SK-N-SH (cell line): Measurements from ENCODE around the gene OSTF1. TPM values are rescaled to one million over a fixed set of nuclear protein-coding genes. Genes with fewer than 3 reads are reported as not detected.

Experiments used
- CTCF ChIA-PET: fragments of 300-600, 350-600 bp; formaldehyde crosslinking; extraction: SDS; loops from one replicate; lab custom pipeline; 2021; lab: Yijun Ruan, JAX
- POLR2A ChIA-PET: fragments of 350-600 bp; sonication (Branson Sonifier 250); formaldehyde crosslinking; extraction: SDS; loops from one replicate; lab custom pipeline; 2020; ENCODE audit warnings: antibody characterized with exemption, inconsistent platforms; lab: Yijun Ruan, JAX
- DNase-seq: peaks from one replicate; pipeline ENCODE4 v3.0.0; 2012
- H2AFZ ChIP-seq: fragments of 200-600 bp; sonication (generic); 2 replicates; pipeline ENCODE4 v1.8.1; 2016; ENCODE audit warnings: antibody characterized with exemption, mild to moderate bottlenecking, low read depth
- H3F3A ChIP-seq: fragments of 200-600 bp; sonication (generic); replicated peaks from 2 replicates; pipeline ENCODE3; 2016; ENCODE audit warnings: antibody characterized with exemption, mild to moderate bottlenecking; ENCODE audit not compliant: insufficient read depth
- H3K27ac ChIP-seq, 2 experiments: fragments of 200-500 bp in 1 of 2; fragments of 200-600 bp in 1 of 2; sonication (Bioruptor generic) in 1 of 2; sonication (generic), shearing (Covaris generic) in 1 of 2; 2 replicates each; pipeline versions ENCODE4 v1.5.1 to v1.6.1; 2014 to 2016; ENCODE audit warnings: low read depth in 2 of 2, inconsistent platforms in 1 of 2, low read length in 1 of 2, mild to moderate bottlenecking in 1 of 2, mixed read lengths in 1 of 2
- H3K27me3 ChIP-seq: fragments of 200-600 bp; sonication (generic), shearing (Covaris generic); 2 replicates; pipeline ENCODE4 v1.6.1; 2016; ENCODE audit warnings: mixed run types; ENCODE audit not compliant: insufficient read depth
- H3K36me3 ChIP-seq, 2 experiments: fragments of 200-500 bp in 1 of 2; fragments of 200-600 bp in 1 of 2; sonication (Bioruptor generic) in 1 of 2; sonication (generic) in 1 of 2; replicated peaks in 1 of 2; 2 replicates each; pipeline versions ENCODE3 to v1.5.1; 2014 to 2016; ENCODE audit warnings: low read length in 1 of 2, mild to moderate bottlenecking in 1 of 2; ENCODE audit not compliant: insufficient read depth in 2 of 2, control insufficient read depth in 1 of 2
- H3K4me1 ChIP-seq, 2 experiments: fragments of 200-500 bp in 1 of 2; fragments of 200-600 bp in 1 of 2; sonication (Bioruptor generic) in 1 of 2; sonication (generic), shearing (Covaris generic) in 1 of 2; 2 replicates each; pipeline versions ENCODE4 v1.5.1 to v1.6.1; 2014 to 2016; ENCODE audit warnings: low read depth in 1 of 2, low read length in 1 of 2, mixed run types in 1 of 2; ENCODE audit not compliant: insufficient read depth in 2 of 2, control insufficient read depth in 1 of 2
- H3K4me2 ChIP-seq: fragments of 200-600 bp; sonication (generic), shearing (Covaris generic); 2 replicates; pipeline ENCODE4 v1.6.1; 2017; ENCODE audit warnings: mixed run types
- H3K4me3 ChIP-seq, 2 experiments: fragments of 200-500 bp in 1 of 2; fragments of 200-600 bp in 1 of 2; sonication (Bioruptor generic) in 1 of 2; sonication (generic), shearing (Covaris generic) in 1 of 2; 2 replicates each; pipeline versions ENCODE4 v1.5.1 to v1.8.1; 2014 to 2016; ENCODE audit warnings: low read depth in 2 of 2, inconsistent platforms in 1 of 2, low read length in 1 of 2, mild to moderate bottlenecking in 1 of 2, mixed read lengths in 1 of 2, moderate library complexity in 1 of 2
- H3K79me2 ChIP-seq: fragments of 200-600 bp; sonication (generic); 2 replicates; pipeline ENCODE4 v1.8.1; 2017; ENCODE audit warnings: mild to moderate bottlenecking; ENCODE audit not compliant: insufficient read depth
- H3K9ac ChIP-seq: fragments of 200-600 bp; sonication (generic); 2 replicates; pipeline ENCODE4 v1.6.1; 2017; ENCODE audit warnings: mixed run types
- H3K9me2 ChIP-seq: fragments of 200-600 bp; sonication (generic); 2 replicates; pipeline ENCODE4 v1.6.1; 2017; ENCODE audit warnings: mixed run types
- H3K9me3 ChIP-seq: fragments of 200-600 bp; sonication (generic); 2 replicates; pipeline ENCODE4 v1.6.1; 2017; ENCODE audit warnings: mixed run types, mild to moderate bottlenecking, moderate library complexity
- H4K20me1 ChIP-seq: fragments of 200-600 bp; sonication (generic); 2 replicates; pipeline ENCODE4 v1.6.1; 2017; ENCODE audit warnings: mild to moderate bottlenecking, mixed run types; ENCODE audit not compliant: insufficient read depth
- CHD2 ChIP-seq: fragments of 150-350 bp; IDR thresholded peaks from 2 replicates; pipeline ENCODE4 v1.6.1; 2018; ENCODE audit warnings: low read length; ENCODE audit not compliant: partially characterized antibody
- ELF1 ChIP-seq: IDR thresholded peaks from 2 replicates; pipeline ENCODE4 v1.4.0; 2012
- EZH2phosphoT487 ChIP-seq: fragments of 200-600 bp; sonication (generic); IDR thresholded peaks from 2 replicates; pipeline ENCODE4 v1.6.1; 2017; ENCODE audit warnings: low read depth, mixed run types, mild to moderate bottlenecking, antibody characterized with exemption, moderate library complexity, borderline replicate concordance
- FOXJ3 ChIP-seq: sonication (generic); formaldehyde crosslinking; IDR thresholded peaks from 2 replicates; pipeline ENCODE4 v1.5.1; 2020; ENCODE audit warnings: mild to moderate bottlenecking, missing genetic modification reagents
- GABPA ChIP-seq: IDR thresholded peaks from 2 replicates; pipeline ENCODE4 v1.4.0; 2012; ENCODE audit warnings: low read depth, mild to moderate bottlenecking
- GATA2 ChIP-seq: sonication (generic); formaldehyde crosslinking; IDR thresholded peaks from 2 replicates; pipeline ENCODE4 v1.5.0; 2020; ENCODE audit warnings: mild to moderate bottlenecking, missing genetic modification reagents
- MAX ChIP-seq: IDR thresholded peaks from 2 replicates; pipeline ENCODE4 v1.4.0; 2012; ENCODE audit warnings: low read depth
- MEF2A ChIP-seq: IDR thresholded peaks from 2 replicates; pipeline ENCODE4 v1.4.0; 2012; ENCODE audit warnings: low read depth, borderline replicate concordance
- MXI1 ChIP-seq: IDR thresholded peaks from 2 replicates; pipeline ENCODE4 v1.6.1; 2012; ENCODE audit warnings: mild to moderate bottlenecking, low read depth, low read length, improper control_type of control experiment
- NRF1 ChIP-seq: IDR thresholded peaks from 2 replicates; pipeline ENCODE4 v1.6.1; 2012; ENCODE audit warnings: low read depth, mild to moderate bottlenecking, low read length
- PBX3 ChIP-seq: IDR thresholded peaks from 2 replicates; pipeline ENCODE4; 2012
- POLR2AphosphoS5 ChIP-seq: IDR thresholded peaks from 2 replicates; pipeline ENCODE4 v1.6.1; 2012; ENCODE audit warnings: low read depth, low read length
- RAD21 ChIP-seq: IDR thresholded peaks from 2 replicates; pipeline ENCODE4 v1.6.1; 2012; ENCODE audit warnings: mild to moderate bottlenecking, low read length
- RCOR1 ChIP-seq: fragments of 150-350 bp; IDR thresholded peaks from 2 replicates; pipeline ENCODE4 v1.6.1; 2017; ENCODE audit warnings: antibody characterized with exemption, low read length
- RFX5 ChIP-seq: IDR thresholded peaks from 2 replicates; pipeline ENCODE4 v1.6.1; 2012; ENCODE audit warnings: mild to moderate bottlenecking, improper control_type of control experiment, low read length
- RXRA ChIP-seq: IDR thresholded peaks from 2 replicates; pipeline ENCODE4 v1.4.0; 2012; ENCODE audit warnings: low read depth, mild to moderate bottlenecking, borderline replicate concordance
- SMC3 ChIP-seq: IDR thresholded peaks from 2 replicates; pipeline ENCODE4 v1.6.1; 2012; ENCODE audit warnings: low read depth, low read length, improper control_type of control experiment
- TAF1 ChIP-seq: IDR thresholded peaks from 2 replicates; pipeline ENCODE4 v1.6.1; 2012; ENCODE audit warnings: low read depth, mild to moderate bottlenecking, low read length, moderate library complexity, borderline replicate concordance
- TCF12 ChIP-seq: IDR thresholded peaks from 2 replicates; pipeline ENCODE4 v1.4.0; 2012
- ZBTB33 ChIP-seq: IDR thresholded peaks from 2 replicates; pipeline ENCODE4 v1.4.0; 2012; ENCODE audit warnings: low read depth, borderline replicate concordance
- WGBS: methylation state at CpG from one replicate; pipeline ENCODE4 v1.1.6; 2017; ENCODE audit warnings: low lambda C conversion rate; 5-methylcytosine and 5-hydroxymethylcytosine counted together
- polyA plus RNA-seq, 3 experiments: library from polyadenylated mRNA; depleted of rRNA; stranded (reverse); fragments of >200 nt; gene quantifications; 2 replicates each; pipeline ENCODE4 v1.2.3, GENCODE V29; 2012
- TF ChIP-seq, protein P1 (sequence below): fragments of 200-600 bp; sonication (generic); IDR thresholded peaks from 2 replicates; pipeline ENCODE4 v1.6.1; 2017; ENCODE audit warnings: antibody characterized with exemption, mild to moderate bottlenecking, moderate library complexity

Gene OSTF1
- polyA plus RNA-seq, 1 of the 3 experiments (the other 2 are of a cell fraction): 9.5 TPM

DNA sequence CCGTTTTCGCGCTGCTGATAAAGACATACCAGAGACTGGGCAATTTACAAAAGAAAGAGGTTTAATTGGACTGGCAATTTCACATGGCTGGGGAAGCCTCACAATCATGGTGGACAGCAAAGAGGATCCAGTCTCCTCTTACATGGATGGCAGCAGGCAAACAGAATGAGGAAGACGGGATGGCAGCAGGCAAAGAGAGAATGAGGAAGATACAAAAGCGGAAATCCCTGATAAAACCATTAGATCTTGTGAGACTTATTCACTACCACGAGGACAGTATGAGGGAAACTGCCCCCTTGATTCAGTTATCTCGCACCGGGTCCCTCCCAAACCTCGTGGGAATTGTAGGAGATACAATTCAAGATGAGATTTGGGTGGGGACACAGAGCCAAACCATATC lies 95.0 kb downstream of the OSTF1 start:
- no peak overlapping the region for H3K4me2 ChIP-seq
- H3K27me3 ChIP-seq: no peaks in the 10 kb centered on the region; the same call in 1 of the 2 replicates
- no peak overlapping the region for H2AFZ ChIP-seq
- no peaks in the 10 kb centered on the region for H3F3A ChIP-seq
- H3K4me1 ChIP-seq: no peaks in the 10 kb centered on the region
- 12% methylated on average over 9 of the region's 9 CpGs for WGBS
- H3K4me3 ChIP-seq: no peak overlapping the region
- no peaks in the 10 kb centered on the region for H3K36me3 ChIP-seq
- H3K9ac ChIP-seq: no peak overlapping the region
- ChIA-PET POLR2A (no interaction called here), CTCF (interaction anchor here (0.6 kb wide), 1 partner anchor 15 kb away, joined by 3 read pairs; no protein-coding TSS in a partner anchor)
- TF ChIP-seq RFX5 (no peak), EZH2phosphoT487 (no peak), SMC3 (no peak), PBX3 (no peak), GABPA (no peak), ELF1 (no peak), TCF12 (no peak), ZBTB33 (no peak), POLR2AphosphoS5 (no peak), MAX (no peak), RAD21 (no peak), RCOR1 (no peak), GATA2 (CRISPR knock-in tag) (no peak), RXRA (no peak), CHD2 (no peak)
- no peak for DNase-seq
- no peaks in the 10 kb centered on the region for H3K9me3 ChIP-seq
- no peaks in the 10 kb centered on the region for H4K20me1 ChIP-seq
- no peak overlapping the region for H3K27ac ChIP-seq
- no peaks in the 10 kb centered on the region for H3K79me2 ChIP-seq
- H3K9me2 ChIP-seq: no peaks in the 10 kb centered on the region

GRCh38 chr9:75184471-75184870 lies 96.2 kb downstream of the OSTF1 start:
- ChIA-PET CTCF (interaction anchor here (2.7 kb wide), 1 partner anchor 55 kb away, joined by 14 read pairs; no protein-coding TSS in a partner anchor), POLR2A (no interaction called here)
- Histone ChIP-seq H3F3A (no peaks in the 10 kb centered on the region), H3K9me3 (no peaks in the 10 kb centered on the region), H3K27ac (no peak overlapping the region), H3K4me1 (no peaks in the 10 kb centered on the region), H2AFZ (no peak overlapping the region), H3K36me3 (no peaks in the 10 kb centered on the region), H3K4me2 (no peak overlapping the region), H3K4me3 (no peak overlapping the region), H3K9ac (no peak overlapping the region), H3K27me3 (peaks cover 1% of the 10 kb centered on the region; the same call in 1 of the 2 replicates), H3K9me2 (no peaks in the 10 kb centered on the region), H4K20me1 (no peaks in the 10 kb centered on the region), H3K79me2 (no peaks in the 10 kb centered on the region)
- 32% methylated on average over 3 of the region's 3 CpGs for WGBS
- DNase-seq: no peak
- TF ChIP-seq TAF1 (no peak), NRF1 (no peak), FOXJ3 (CRISPR knock-in tag) (no peak), ZBTB33 (no peak), MEF2A (no peak), MXI1 (no peak)
- TF ChIP-seq, protein P1, sequence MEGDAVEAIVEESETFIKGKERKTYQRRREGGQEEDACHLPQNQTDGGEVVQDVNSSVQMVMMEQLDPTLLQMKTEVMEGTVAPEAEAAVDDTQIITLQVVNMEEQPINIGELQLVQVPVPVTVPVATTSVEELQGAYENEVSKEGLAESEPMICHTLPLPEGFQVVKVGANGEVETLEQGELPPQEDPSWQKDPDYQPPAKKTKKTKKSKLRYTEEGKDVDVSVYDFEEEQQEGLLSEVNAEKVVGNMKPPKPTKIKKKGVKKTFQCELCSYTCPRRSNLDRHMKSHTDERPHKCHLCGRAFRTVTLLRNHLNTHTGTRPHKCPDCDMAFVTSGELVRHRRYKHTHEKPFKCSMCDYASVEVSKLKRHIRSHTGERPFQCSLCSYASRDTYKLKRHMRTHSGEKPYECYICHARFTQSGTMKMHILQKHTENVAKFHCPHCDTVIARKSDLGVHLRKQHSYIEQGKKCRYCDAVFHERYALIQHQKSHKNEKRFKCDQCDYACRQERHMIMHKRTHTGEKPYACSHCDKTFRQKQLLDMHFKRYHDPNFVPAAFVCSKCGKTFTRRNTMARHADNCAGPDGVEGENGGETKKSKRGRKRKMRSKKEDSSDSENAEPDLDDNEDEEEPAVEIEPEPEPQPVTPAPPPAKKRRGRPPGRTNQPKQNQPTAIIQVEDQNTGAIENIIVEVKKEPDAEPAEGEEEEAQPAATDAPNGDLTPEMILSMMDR: no peak
